Hypothalamus (tissue), 51 donors: Measurements from ENCODE around the gene NHLH2.

Experiments
- DNase-seq, 51 donors: peaks; one replicate each; lab custom pipeline; 2025; lab: John Stamatoyannopoulos, UW

The NHLH2 gene

DNA sequence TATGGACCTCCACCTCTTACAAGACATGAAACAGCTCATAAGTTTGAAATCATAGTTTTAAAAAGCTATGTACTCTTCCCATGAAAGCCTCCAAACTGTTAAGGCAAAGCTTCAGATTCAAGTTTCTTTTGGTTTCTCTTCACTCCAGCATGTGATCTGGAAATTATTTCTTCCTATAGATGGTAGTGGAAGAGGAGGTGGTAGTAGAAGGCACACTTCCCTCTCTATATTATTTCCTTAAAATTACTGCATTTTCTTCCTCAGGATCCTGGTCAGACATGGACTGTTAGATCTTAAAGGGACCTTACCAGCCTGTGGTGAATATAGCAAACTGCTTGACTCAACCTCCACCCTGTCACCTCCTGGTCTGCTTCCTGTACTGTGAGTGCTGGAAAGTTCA lies 31.9 kb downstream of the NHLH2 start:
- DNase-seq, result no peak

DNA sequence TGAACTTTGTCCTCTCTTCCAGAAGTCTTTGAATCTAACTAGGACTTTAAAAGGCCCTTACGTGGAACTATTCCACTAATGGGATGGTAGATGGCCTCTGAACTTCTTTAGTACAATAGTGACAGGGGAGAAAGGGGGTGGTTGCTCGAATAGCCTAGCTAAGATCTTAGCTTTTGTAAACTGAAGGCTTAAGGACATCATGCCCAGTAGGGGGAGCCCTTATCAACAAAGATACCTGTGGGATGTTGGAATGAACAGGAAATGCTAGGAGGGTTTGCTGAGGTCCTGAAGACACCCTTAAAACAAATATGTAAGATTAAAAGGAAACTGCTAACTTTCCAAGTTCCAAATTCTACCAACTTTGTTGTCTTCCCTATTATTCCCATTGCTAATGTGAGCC lies 33.2 kb downstream of the NHLH2 start:
- peak in 19 of 51 donors; percentile 3 to 81 (median 24) for DNase-seq

DNA sequence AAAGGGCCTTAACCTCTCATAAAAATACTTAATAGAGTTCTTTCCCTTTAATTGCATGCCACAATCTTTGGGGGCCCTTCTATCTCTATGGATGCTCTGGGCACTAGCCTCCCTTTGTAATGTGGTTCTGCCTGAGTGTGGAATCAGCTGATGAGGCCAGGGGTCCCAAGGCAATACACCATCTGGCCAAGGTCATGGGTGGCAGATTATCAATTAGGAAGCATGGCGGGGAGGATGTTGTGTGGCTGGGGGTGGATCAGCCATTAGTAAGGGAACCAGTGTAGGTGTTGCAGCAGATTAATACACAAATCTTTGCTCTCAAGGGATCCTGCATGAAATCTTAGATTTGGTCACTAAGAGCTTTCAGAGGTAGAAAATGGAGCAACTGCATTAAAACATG lies 35.3 kb downstream of the NHLH2 start:
- no peak for DNase-seq

DNA sequence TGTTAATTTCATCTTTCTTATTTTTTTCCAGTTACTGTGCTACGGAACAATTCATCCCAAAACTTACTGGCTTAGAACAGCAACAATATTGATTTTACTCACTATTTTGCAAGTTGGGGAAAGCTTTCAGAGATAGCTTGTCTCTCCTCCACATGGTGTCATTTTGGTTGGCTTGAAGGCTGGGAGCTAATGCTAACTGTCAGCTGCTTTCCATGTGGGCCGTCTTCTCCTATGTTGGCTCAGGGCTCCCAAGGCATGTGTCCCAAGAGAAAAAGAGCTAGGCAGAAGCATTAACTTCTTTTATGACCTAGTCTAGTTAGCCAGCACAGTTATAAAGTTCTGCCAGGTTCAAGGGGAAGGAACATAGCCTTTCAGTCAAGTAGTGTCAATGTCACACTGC lies 38.5 kb downstream of the NHLH2 start:
- DNase-seq, result no peak

DNA sequence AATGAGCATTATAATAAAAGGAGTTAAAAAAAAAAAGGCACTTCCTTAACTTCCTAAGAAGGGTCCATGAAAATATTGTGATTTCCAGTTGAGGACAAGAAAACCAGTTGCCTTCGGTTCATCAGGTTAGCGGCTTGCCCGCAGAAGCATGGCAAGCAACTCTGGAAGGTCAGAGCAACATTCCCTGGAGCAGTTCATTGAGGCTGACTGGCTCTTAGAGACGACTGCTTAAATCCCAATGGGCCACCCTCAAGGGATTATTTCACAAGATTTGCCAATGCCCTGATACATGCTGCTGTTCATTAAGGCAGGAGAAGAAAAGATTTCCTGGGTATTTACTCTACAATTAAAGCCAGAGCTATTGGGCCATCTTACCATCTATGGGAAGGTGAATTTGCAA lies 43.4 kb downstream of the NHLH2 start:
- no peak for DNase-seq

DNA sequence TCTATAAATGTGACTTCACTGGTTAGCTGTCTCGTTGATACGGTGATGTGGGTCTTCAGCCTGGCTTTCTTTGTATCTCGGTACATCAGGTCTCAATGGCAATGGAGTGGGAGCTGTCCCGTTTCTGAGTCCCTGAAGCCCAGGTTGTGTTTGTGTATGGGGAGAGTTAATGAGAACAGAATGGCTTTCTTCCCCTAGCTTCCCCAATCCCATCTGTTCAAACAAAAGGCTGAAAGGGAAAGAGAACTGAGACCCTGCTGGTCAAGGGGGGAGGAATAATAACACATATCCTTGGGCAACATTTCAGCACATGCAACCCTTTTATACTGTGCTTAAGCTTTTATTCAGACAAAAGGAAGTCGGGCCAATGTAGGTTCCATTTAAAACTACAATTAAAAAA lies 44.0 kb downstream of the NHLH2 start:
- DNase-seq, result no peak

DNA sequence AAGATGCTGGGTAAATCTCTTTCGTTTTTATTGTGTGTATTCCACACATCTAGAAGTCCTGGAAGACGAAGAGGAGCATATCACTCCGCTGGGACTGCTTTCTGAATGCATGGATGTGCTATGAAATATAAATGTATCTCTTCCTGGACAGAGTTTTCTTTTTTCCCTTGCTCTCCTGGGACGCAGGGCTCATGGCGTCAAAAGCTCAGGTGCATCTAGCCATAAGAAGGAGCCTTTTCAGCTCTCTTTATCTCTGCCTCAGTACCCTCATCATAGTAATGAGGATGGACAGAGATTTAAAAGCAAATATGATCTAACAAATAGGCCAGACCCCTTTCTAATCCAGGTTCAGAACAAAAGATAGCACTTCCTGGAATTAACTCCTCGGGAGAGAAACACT lies 44.9 kb downstream of the NHLH2 start:
- no peak for DNase-seq

DNA sequence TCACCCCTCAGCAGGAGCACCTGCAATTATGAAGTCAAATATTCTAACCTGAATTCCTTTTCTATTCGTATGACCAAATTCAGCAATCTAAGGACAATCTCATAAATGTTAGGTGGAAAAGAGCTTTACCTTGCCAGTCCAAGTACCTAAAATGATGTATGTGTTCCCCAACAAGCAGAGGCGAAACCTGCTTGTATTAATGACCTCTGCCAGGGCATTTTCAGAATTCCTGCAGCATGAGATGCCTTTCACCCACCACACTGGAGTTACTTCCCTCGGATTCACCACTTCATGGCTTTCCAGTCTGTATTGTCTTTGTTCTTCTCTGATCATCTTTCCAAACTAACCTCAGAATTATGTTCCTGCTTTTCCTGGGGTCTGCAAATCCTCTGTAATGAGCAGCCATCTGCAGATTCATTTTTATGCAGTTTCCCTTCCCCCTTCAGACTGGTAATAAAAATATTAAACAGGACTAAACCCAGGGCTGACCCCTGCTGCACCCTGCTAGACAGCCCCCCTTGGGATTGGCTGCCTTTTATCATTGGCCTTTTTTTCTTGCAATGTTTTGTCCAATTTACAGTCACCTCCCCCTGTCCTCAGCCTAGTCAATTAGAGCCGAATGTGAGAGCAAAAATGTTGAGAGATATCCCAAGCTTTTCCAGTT lies 45.8 kb downstream of the NHLH2 start:
- no peak for DNase-seq

DNA sequence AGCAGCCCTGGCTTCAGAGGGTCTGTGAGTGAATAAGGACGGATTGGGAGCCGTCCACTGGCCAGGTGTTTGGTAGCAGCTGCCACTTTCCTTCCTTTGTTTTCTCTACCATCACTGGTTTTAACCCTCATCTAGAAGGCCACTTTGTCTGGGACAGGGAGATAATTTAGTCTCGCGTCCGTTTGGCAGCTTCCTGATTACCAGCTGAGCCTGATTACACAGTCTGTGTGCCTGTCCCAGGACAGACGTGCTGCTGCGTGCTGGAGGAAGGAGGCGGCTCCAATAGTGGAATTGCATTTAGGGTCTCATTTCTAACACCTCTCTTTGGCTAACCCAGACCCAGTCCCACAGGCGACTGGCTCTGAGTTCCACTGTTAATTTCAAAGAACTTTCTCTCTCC lies 47.8 kb downstream of the NHLH2 start:
- DNase-seq, result no peak

DNA sequence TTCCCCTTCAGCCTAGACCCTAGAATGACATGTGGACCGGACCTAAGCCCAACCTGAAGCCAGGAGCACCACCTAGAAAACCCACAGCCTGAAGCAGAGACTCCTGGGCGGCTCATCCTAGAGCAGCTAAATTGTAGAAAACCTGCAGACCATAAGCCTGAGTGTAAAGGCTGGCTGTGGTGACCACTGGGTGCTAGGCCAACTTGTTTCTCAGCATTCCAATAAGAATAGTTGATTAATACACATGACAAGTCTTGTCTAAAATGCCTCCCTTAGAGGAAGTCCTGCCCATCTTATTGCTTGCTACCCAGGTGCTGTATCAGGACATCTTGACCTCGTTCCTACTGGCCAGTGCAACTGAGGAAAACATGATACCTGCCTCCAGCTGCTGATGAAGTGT lies 49.1 kb downstream of the NHLH2 start:
- DNase-seq, result no peak

DNA sequence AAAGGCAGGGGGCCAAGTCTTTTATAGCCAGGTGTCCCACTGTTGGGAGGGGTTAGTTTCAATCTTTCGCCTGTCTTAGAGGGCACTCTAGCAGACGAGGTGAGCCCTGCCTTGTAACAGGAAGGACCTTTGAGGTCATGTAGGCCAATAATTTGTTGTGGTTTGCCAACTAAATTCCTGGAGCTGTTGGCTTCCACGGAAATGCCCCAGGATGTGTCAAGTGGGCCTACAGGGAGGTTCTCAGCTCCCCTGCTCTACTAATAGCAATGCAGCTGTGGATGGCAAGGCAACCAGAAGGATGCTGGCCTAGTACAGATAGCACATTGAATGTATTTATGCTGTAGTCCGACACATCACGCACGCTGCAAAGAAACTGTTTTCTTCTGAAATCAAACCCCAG lies 50.1 kb downstream of the NHLH2 start:
- no peak for DNase-seq

DNA sequence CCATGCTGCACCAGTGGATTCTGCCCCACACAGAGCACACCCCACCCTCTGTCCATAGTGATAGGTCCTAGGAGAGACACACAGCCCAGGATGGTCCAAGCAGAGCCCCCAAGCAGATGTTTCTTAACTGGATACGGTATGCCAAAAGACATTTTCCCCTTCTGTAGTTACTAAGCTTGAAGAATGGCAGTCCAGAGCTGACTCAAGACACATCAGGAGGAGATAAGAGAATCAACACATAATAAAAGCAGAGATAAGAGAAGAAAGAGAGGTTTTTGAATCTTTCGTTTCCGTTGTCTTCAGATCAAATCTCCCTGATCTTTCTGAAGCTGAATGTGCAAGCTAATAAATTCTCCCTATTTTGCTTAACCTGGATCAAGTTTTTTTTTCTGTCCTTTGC lies 50.6 kb downstream of the NHLH2 start:
- DNase-seq, result no peak
